Measurements from ENCODE around the gene ADAMTS1.

Gene ADAMTS1

GRCh38 chr21:26845759-26846035, 488 bp upstream of the ADAMTS1 start:
- no peak for DNase-seq (ENCODE audit: low read depth in 1 of 2, low spot score in 1 of 2)

GRCh38 chr21:26844258-26845065, 747 bp downstream of the ADAMTS1 start:
- DNase-seq (ENCODE audit: low read depth in 1 of 2, low spot score in 1 of 2): no peak

GRCh38 chr21:26843933-26844257, 1.3 kb downstream of the ADAMTS1 start:
- DNase-seq (ENCODE audit: low read depth in 1 of 2, low spot score in 1 of 2): no peak

- no peak for DNase-seq (ENCODE audit: low read depth in 1 of 2, low spot score in 1 of 2)
Observed at GRCh38 chr21:26842974-26843932, 2.0 kb downstream of the ADAMTS1 start.

GRCh38 chr21:26842300-26842699, 2.9 kb downstream of the ADAMTS1 start:
- no peak for DNase-seq (ENCODE audit: low read depth in 1 of 2, low spot score in 1 of 2)

- no peak for DNase-seq (ENCODE audit: low read depth in 1 of 2, low spot score in 1 of 2)
Observed at GRCh38 chr21:26840912-26841311, 4.3 kb downstream of the ADAMTS1 start.

GRCh38 chr21:26840201-26840600, 5.0 kb downstream of the ADAMTS1 start:
- DNase-seq (ENCODE audit: low read depth in 1 of 2, low spot score in 1 of 2): peak in 1 of 2 donors; percentile 7

- no peak for DNase-seq (ENCODE audit: low read depth in 1 of 2, low spot score in 1 of 2)
Observed at GRCh38 chr21:26837539-26837938, 7.7 kb downstream of the ADAMTS1 start.

- DNase-seq (ENCODE audit: low read depth in 1 of 2, low spot score in 1 of 2): no peak
Observed at GRCh38 chr21:26836528-26836927, 8.7 kb downstream of the ADAMTS1 start.

- no peak for DNase-seq (ENCODE audit: low read depth in 1 of 2, low spot score in 1 of 2)
Observed at GRCh38 chr21:26835714-26836265, 9.4 kb downstream of the ADAMTS1 start.

- DNase-seq (ENCODE audit: low read depth in 1 of 2, low spot score in 1 of 2): no peak
Observed at GRCh38 chr21:26835027-26835713, 10.0 kb downstream of the ADAMTS1 start.

GRCh38 chr21:26834181-26834905, 10.9 kb downstream of the ADAMTS1 start:
- no peak for DNase-seq (ENCODE audit: low read depth in 1 of 2, low spot score in 1 of 2)

- no peak for DNase-seq (ENCODE audit: low read depth in 1 of 2, low spot score in 1 of 2)
Observed at GRCh38 chr21:26833460-26833939, 11.7 kb downstream of the ADAMTS1 start.

- no peak for DNase-seq (ENCODE audit: low read depth in 1 of 2, low spot score in 1 of 2)
Observed at GRCh38 chr21:26833011-26833410, 12.2 kb downstream of the ADAMTS1 start.

- DNase-seq (ENCODE audit: low read depth in 1 of 2, low spot score in 1 of 2): no peak
Observed at GRCh38 chr21:26832546-26832945, 12.7 kb downstream of the ADAMTS1 start.

- DNase-seq (ENCODE audit: low read depth in 1 of 2, low spot score in 1 of 2): no peak
Observed at GRCh38 chr21:26826801-26827200, 18.4 kb downstream of the ADAMTS1 start.

- no peak for DNase-seq (ENCODE audit: low read depth in 1 of 2, low spot score in 1 of 2)
Observed at GRCh38 chr21:26820509-26820908, 24.7 kb downstream of the ADAMTS1 start.

- no peak for DNase-seq (ENCODE audit: low read depth in 1 of 2, low spot score in 1 of 2)
Observed at GRCh38 chr21:26819740-26820324, 25.4 kb downstream of the ADAMTS1 start.

GRCh38 chr21:26818906-26819305, 26.3 kb downstream of the ADAMTS1 start:
- no peak for DNase-seq (ENCODE audit: low read depth in 1 of 2, low spot score in 1 of 2)

GRCh38 chr21:26815197-26815596, 30.0 kb downstream of the ADAMTS1 start:
- no peak for DNase-seq (ENCODE audit: low read depth in 1 of 2, low spot score in 1 of 2)
